SK-N-SH (cell line): ENCODE results near the gene DES. TPM values are rescaled to one million over a fixed set of nuclear protein-coding genes. Genes with fewer than 3 reads are reported as not detected.

ENCODE experiments used
- CTCF ChIA-PET: fragments of 300-600, 350-600 bp; formaldehyde crosslinking; extraction: SDS; loops from one replicate; lab custom pipeline; 2021; lab: Yijun Ruan, JAX
- POLR2A ChIA-PET: fragments of 350-600 bp; sonication (Branson Sonifier 250); formaldehyde crosslinking; extraction: SDS; loops from one replicate; lab custom pipeline; 2020; ENCODE audit warnings: antibody characterized with exemption, inconsistent platforms; lab: Yijun Ruan, JAX
- DNase-seq: peaks from one replicate; pipeline ENCODE4 v3.0.0; 2012
- H2AFZ ChIP-seq: fragments of 200-600 bp; sonication (generic); 2 replicates; pipeline ENCODE4 v1.8.1; 2016; ENCODE audit warnings: antibody characterized with exemption, mild to moderate bottlenecking, low read depth
- H3F3A ChIP-seq: fragments of 200-600 bp; sonication (generic); replicated peaks from 2 replicates; pipeline ENCODE3; 2016; ENCODE audit warnings: antibody characterized with exemption, mild to moderate bottlenecking; ENCODE audit not compliant: insufficient read depth
- H3K27ac ChIP-seq, 2 experiments: fragments of 200-500 bp in 1 of 2; fragments of 200-600 bp in 1 of 2; sonication (Bioruptor generic) in 1 of 2; sonication (generic), shearing (Covaris generic) in 1 of 2; 2 replicates each; pipeline versions ENCODE4 v1.5.1 to v1.6.1; 2014 to 2016; ENCODE audit warnings: low read depth in 2 of 2, inconsistent platforms in 1 of 2, low read length in 1 of 2, mild to moderate bottlenecking in 1 of 2, mixed read lengths in 1 of 2
- H3K27me3 ChIP-seq: fragments of 200-600 bp; sonication (generic), shearing (Covaris generic); 2 replicates; pipeline ENCODE4 v1.6.1; 2016; ENCODE audit warnings: mixed run types; ENCODE audit not compliant: insufficient read depth
- H3K36me3 ChIP-seq, 2 experiments: fragments of 200-500 bp in 1 of 2; fragments of 200-600 bp in 1 of 2; sonication (Bioruptor generic) in 1 of 2; sonication (generic) in 1 of 2; replicated peaks in 1 of 2; 2 replicates each; pipeline versions ENCODE3 to v1.5.1; 2014 to 2016; ENCODE audit warnings: low read length in 1 of 2, mild to moderate bottlenecking in 1 of 2; ENCODE audit not compliant: insufficient read depth in 2 of 2, control insufficient read depth in 1 of 2
- H3K4me1 ChIP-seq, 2 experiments: fragments of 200-500 bp in 1 of 2; fragments of 200-600 bp in 1 of 2; sonication (Bioruptor generic) in 1 of 2; sonication (generic), shearing (Covaris generic) in 1 of 2; 2 replicates each; pipeline versions ENCODE4 v1.5.1 to v1.6.1; 2014 to 2016; ENCODE audit warnings: low read depth in 1 of 2, low read length in 1 of 2, mixed run types in 1 of 2; ENCODE audit not compliant: insufficient read depth in 2 of 2, control insufficient read depth in 1 of 2
- H3K4me2 ChIP-seq: fragments of 200-600 bp; sonication (generic), shearing (Covaris generic); 2 replicates; pipeline ENCODE4 v1.6.1; 2017; ENCODE audit warnings: mixed run types
- H3K4me3 ChIP-seq, 2 experiments: fragments of 200-500 bp in 1 of 2; fragments of 200-600 bp in 1 of 2; sonication (Bioruptor generic) in 1 of 2; sonication (generic), shearing (Covaris generic) in 1 of 2; 2 replicates each; pipeline versions ENCODE4 v1.5.1 to v1.8.1; 2014 to 2016; ENCODE audit warnings: low read depth in 2 of 2, inconsistent platforms in 1 of 2, low read length in 1 of 2, mild to moderate bottlenecking in 1 of 2, mixed read lengths in 1 of 2, moderate library complexity in 1 of 2
- H3K79me2 ChIP-seq: fragments of 200-600 bp; sonication (generic); 2 replicates; pipeline ENCODE4 v1.8.1; 2017; ENCODE audit warnings: mild to moderate bottlenecking; ENCODE audit not compliant: insufficient read depth
- H3K9ac ChIP-seq: fragments of 200-600 bp; sonication (generic); 2 replicates; pipeline ENCODE4 v1.6.1; 2017; ENCODE audit warnings: mixed run types
- H3K9me2 ChIP-seq: fragments of 200-600 bp; sonication (generic); 2 replicates; pipeline ENCODE4 v1.6.1; 2017; ENCODE audit warnings: mixed run types
- H3K9me3 ChIP-seq: fragments of 200-600 bp; sonication (generic); 2 replicates; pipeline ENCODE4 v1.6.1; 2017; ENCODE audit warnings: mixed run types, mild to moderate bottlenecking, moderate library complexity
- H4K20me1 ChIP-seq: fragments of 200-600 bp; sonication (generic); 2 replicates; pipeline ENCODE4 v1.6.1; 2017; ENCODE audit warnings: mild to moderate bottlenecking, mixed run types; ENCODE audit not compliant: insufficient read depth
- CTCF ChIP-seq: fragments of 200-600 bp; sonication (generic); IDR thresholded peaks from 2 replicates; pipeline ENCODE4 v1.6.1; 2017; ENCODE audit warnings: antibody characterized with exemption, mild to moderate bottlenecking, moderate library complexity
- ELF1 ChIP-seq: IDR thresholded peaks from 2 replicates; pipeline ENCODE4 v1.4.0; 2012
- EP300 ChIP-seq, 2 experiments: IDR thresholded peaks; 2 replicates each; pipeline versions ENCODE4 v1.4.0 to v1.6.1; 2012; ENCODE audit warnings: borderline replicate concordance in 1 of 2, low read depth in 1 of 2, low read length in 1 of 2
- EZH2phosphoT487 ChIP-seq: fragments of 200-600 bp; sonication (generic); IDR thresholded peaks from 2 replicates; pipeline ENCODE4 v1.6.1; 2017; ENCODE audit warnings: low read depth, mixed run types, mild to moderate bottlenecking, antibody characterized with exemption, moderate library complexity, borderline replicate concordance
- FOSL2 ChIP-seq: IDR thresholded peaks from 2 replicates; pipeline ENCODE4 v1.4.0; 2012; ENCODE audit warnings: low read depth, mild to moderate bottlenecking, moderate library complexity, borderline replicate concordance
- FOXJ3 ChIP-seq: sonication (generic); formaldehyde crosslinking; IDR thresholded peaks from 2 replicates; pipeline ENCODE4 v1.5.1; 2020; ENCODE audit warnings: mild to moderate bottlenecking, missing genetic modification reagents
- GATA2 ChIP-seq: sonication (generic); formaldehyde crosslinking; IDR thresholded peaks from 2 replicates; pipeline ENCODE4 v1.5.0; 2020; ENCODE audit warnings: mild to moderate bottlenecking, missing genetic modification reagents
- JUND ChIP-seq: IDR thresholded peaks from 2 replicates; pipeline ENCODE4 v1.4.0; 2012
- MAX ChIP-seq: IDR thresholded peaks from 2 replicates; pipeline ENCODE4 v1.4.0; 2012; ENCODE audit warnings: low read depth
- POLR2AphosphoS5 ChIP-seq: IDR thresholded peaks from 2 replicates; pipeline ENCODE4 v1.6.1; 2012; ENCODE audit warnings: low read depth, low read length
- RCOR1 ChIP-seq: fragments of 150-350 bp; IDR thresholded peaks from 2 replicates; pipeline ENCODE4 v1.6.1; 2017; ENCODE audit warnings: antibody characterized with exemption, low read length
- REST ChIP-seq: IDR thresholded peaks from 2 replicates; pipeline ENCODE4 v1.6.1; 2012; ENCODE audit warnings: mild to moderate bottlenecking, low read depth, low read length, moderate library complexity
- SIN3A ChIP-seq: IDR thresholded peaks from 2 replicates; pipeline ENCODE4 v1.6.1; 2012; ENCODE audit warnings: low read depth, mild to moderate bottlenecking, low read length, moderate library complexity, borderline replicate concordance
- SMC3 ChIP-seq: IDR thresholded peaks from 2 replicates; pipeline ENCODE4 v1.6.1; 2012; ENCODE audit warnings: low read depth, low read length, improper control_type of control experiment
- USF1 ChIP-seq: IDR thresholded peaks from 2 replicates; pipeline ENCODE4 v1.4.0; 2012; ENCODE audit warnings: low read depth, borderline replicate concordance
- YY1 ChIP-seq: IDR thresholded peaks from 2 replicates; pipeline ENCODE4 v1.4.0; 2012; ENCODE audit warnings: low read depth, mild to moderate bottlenecking
- WGBS: methylation state at CpG from one replicate; pipeline ENCODE4 v1.1.6; 2017; ENCODE audit warnings: low lambda C conversion rate; 5-methylcytosine and 5-hydroxymethylcytosine counted together
- polyA plus RNA-seq, 3 experiments: library from polyadenylated mRNA; depleted of rRNA; stranded (reverse); fragments of >200 nt; gene quantifications; 2 replicates each; pipeline ENCODE4 v1.2.3, GENCODE V29; 2012

DES gene
- polyA plus RNA-seq, 1 of the 3 experiments (the other 2 are of a cell fraction), result 0.21 TPM

GRCh38 chr2:219447242-219448098, 29.3 kb downstream of the DES start:
- peaks cover 18% of the 10 kb centered on the region; the same call in 1 of the 2 replicates for H3K79me2 ChIP-seq
- peaks cover 46 to 55% of the 10 kb centered on the region in 2 experiments for H3K4me1 ChIP-seq
- CTCF ChIA-PET, result interaction anchor here (1.5 to 12.5 kb wide), 4 partner anchors 8 to 82 kb away, joined by 7 to 95 read pairs (median 23); no protein-coding TSS in a partner anchor
- H3K9ac ChIP-seq, result no peak overlapping the region
- TF ChIP-seq FOSL2 (no peak), SIN3A (no peak), RCOR1 (no peak), REST (no peak), USF1 (no peak), POLR2AphosphoS5 (no peak), FOXJ3 (no peak), MAX (no peak), CTCF (no peak), ELF1 (no peak), GATA2 (CRISPR knock-in tag) (no peak), SMC3 (no peak), YY1 (no peak), EP300 (IDR thresholded peaks at IDR 0.05; ENCODE audit: borderline replicate concordance in 1 of 2, low read depth in 1 of 2, low read length in 1 of 2) (no peak), JUND (no peak), EZH2phosphoT487 (no peak)
- H2AFZ ChIP-seq, result no peak overlapping the region
- H3K36me3 ChIP-seq, result peaks cover 23 to 39% of the 10 kb centered on the region in 2 experiments
- H3K27me3 ChIP-seq, result no peaks in the 10 kb centered on the region
- peaks cover 11% of the 10 kb centered on the region for H3F3A ChIP-seq
- POLR2A ChIA-PET, result no interaction called here
- 97% methylated on average over 17 of the region's 23 CpGs for WGBS
- no peak overlapping the region for H3K4me3 ChIP-seq
- H3K9me3 ChIP-seq, result no peaks in the 10 kb centered on the region
- H3K27ac ChIP-seq, result peak overlapping the region in 1 of 2 experiments; percentile 60; a peak in 1 of 4 replicates
- no peaks in the 10 kb centered on the region for H4K20me1 ChIP-seq
- H3K4me2 ChIP-seq, result no peak overlapping the region
- no peak for DNase-seq
- H3K9me2 ChIP-seq, result no peaks in the 10 kb centered on the region
